ENCODE results near the gene MRE11. TPM values are rescaled to one million over a fixed set of nuclear protein-coding genes. Genes with fewer than 3 reads are reported as not detected.

MRE11 gene
- total and polyA plus RNA-seq, 9 of the 15 experiments (the other 6 are each of a cell fraction or from before 2014, with no cell fraction given), result 18.3 to 45.2 (median 29.1) TPM

DNA sequence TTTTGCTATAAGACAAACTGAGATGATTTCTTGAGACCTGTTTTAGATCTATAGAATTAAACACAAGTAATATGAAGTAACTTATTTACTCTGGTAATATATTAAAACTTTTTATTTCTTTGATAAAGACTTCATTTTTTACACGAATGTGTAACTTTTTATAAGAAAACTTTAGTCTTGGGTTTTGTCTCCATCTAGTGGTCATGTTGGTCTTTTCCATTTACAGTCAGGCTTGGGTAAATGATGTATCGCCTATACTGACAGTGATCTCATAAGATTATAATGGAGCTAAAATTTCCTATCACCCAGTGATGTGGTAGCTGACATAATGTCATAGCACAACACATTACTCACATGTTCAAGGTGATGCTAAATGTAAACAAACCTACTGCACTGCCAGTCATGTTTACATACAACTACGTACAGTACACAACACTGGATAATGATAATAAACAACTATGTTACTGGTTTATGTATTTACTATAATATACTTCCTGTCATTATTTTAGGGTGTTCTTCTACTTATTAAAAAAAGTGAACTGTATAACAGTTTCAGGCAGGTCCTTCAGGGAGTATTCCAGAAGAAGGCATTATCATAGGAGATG is 11.1 kb upstream of the MRE11 start (continued):
- TF ChIP-seq, protein P1, sequence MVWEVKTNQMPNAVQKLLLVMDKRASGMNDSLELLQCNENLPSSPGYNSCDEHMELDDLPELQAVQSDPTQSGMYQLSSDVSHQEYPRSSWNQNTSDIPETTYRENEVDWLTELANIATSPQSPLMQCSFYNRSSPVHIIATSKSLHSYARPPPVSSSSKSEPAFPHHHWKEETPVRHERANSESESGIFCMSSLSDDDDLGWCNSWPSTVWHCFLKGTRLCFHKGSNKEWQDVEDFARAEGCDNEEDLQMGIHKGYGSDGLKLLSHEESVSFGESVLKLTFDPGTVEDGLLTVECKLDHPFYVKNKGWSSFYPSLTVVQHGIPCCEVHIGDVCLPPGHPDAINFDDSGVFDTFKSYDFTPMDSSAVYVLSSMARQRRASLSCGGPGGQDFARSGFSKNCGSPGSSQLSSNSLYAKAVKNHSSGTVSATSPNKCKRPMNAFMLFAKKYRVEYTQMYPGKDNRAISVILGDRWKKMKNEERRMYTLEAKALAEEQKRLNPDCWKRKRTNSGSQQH (CRISPR knock-in tag; IDR thresholded peaks at IDR 0.05), result no peak
- TF ChIP-seq MEIS2 (IDR thresholded peaks at IDR 0.05; ENCODE audit: partially characterized antibody) (peak; percentile 34), MTF1 (CRISPR knock-in tag; IDR thresholded peaks at IDR 0.05; ENCODE audit: borderline replicate concordance) (no peak), CBX1 (IDR thresholded peaks at IDR 0.05; ENCODE audit: low read depth) (no peak), ILK (tag; IDR thresholded peaks at IDR 0.05; ENCODE audit: borderline replicate concordance, low read depth) (no peak), RAD51 (IDR thresholded peaks at IDR 0.05; ENCODE audit: borderline replicate concordance, low read depth) (no peak), ZNF232 (CRISPR knock-in tag; IDR thresholded peaks at IDR 0.05) (no peak), CREB1 (IDR thresholded peaks at IDR 0.05) (no peak), CREB1 (CRISPR knock-in tag; IDR thresholded peaks at IDR 0.05) (no peak), FOSL1 (tag; conservative IDR thresholded peaks at IDR 0.05) (no peak)
- TF ChIP-seq, protein P2, sequence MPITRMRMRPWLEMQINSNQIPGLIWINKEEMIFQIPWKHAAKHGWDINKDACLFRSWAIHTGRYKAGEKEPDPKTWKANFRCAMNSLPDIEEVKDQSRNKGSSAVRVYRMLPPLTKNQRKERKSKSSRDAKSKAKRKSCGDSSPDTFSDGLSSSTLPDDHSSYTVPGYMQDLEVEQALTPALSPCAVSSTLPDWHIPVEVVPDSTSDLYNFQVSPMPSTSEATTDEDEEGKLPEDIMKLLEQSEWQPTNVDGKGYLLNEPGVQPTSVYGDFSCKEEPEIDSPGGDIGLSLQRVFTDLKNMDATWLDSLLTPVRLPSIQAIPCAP (CRISPR knock-in tag; IDR thresholded peaks at IDR 0.05; ENCODE audit: borderline replicate concordance), result no peak
- TF ChIP-seq, protein P3, sequence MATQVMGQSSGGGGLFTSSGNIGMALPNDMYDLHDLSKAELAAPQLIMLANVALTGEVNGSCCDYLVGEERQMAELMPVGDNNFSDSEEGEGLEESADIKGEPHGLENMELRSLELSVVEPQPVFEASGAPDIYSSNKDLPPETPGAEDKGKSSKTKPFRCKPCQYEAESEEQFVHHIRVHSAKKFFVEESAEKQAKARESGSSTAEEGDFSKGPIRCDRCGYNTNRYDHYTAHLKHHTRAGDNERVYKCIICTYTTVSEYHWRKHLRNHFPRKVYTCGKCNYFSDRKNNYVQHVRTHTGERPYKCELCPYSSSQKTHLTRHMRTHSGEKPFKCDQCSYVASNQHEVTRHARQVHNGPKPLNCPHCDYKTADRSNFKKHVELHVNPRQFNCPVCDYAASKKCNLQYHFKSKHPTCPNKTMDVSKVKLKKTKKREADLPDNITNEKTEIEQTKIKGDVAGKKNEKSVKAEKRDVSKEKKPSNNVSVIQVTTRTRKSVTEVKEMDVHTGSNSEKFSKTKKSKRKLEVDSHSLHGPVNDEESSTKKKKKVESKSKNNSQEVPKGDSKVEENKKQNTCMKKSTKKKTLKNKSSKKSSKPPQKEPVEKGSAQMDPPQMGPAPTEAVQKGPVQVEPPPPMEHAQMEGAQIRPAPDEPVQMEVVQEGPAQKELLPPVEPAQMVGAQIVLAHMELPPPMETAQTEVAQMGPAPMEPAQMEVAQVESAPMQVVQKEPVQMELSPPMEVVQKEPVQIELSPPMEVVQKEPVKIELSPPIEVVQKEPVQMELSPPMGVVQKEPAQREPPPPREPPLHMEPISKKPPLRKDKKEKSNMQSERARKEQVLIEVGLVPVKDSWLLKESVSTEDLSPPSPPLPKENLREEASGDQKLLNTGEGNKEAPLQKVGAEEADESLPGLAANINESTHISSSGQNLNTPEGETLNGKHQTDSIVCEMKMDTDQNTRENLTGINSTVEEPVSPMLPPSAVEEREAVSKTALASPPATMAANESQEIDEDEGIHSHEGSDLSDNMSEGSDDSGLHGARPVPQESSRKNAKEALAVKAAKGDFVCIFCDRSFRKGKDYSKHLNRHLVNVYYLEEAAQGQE (IDR thresholded peaks at IDR 0.05; ENCODE audit: borderline replicate concordance), result peak; percentile 57
- TF ChIP-seq, protein P3 (CRISPR knock-in tag; IDR thresholded peaks at IDR 0.05; ENCODE audit: low read depth), result no peak
- TF ChIP-seq, protein P4, sequence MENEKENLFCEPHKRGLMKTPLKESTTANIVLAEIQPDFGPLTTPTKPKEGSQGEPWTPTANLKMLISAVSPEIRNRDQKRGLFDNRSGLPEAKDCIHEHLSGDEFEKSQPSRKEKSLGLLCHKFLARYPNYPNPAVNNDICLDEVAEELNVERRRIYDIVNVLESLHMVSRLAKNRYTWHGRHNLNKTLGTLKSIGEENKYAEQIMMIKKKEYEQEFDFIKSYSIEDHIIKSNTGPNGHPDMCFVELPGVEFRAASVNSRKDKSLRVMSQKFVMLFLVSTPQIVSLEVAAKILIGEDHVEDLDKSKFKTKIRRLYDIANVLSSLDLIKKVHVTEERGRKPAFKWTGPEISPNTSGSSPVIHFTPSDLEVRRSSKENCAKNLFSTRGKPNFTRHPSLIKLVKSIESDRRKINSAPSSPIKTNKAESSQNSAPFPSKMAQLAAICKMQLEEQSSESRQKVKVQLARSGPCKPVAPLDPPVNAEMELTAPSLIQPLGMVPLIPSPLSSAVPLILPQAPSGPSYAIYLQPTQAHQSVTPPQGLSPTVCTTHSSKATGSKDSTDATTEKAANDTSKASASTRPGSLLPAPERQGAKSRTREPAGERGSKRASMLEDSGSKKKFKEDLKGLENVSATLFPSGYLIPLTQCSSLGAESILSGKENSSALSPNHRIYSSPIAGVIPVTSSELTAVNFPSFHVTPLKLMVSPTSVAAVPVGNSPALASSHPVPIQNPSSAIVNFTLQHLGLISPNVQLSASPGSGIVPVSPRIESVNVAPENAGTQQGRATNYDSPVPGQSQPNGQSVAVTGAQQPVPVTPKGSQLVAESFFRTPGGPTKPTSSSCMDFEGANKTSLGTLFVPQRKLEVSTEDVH (IDR thresholded peaks at IDR 0.05; ENCODE audit: low read depth, partially characterized antibody), result no peak

All from K562 (cell line).